22Rv1 (cell line): ENCODE data around the gene MGRN1.

Experiments
- H3K27ac ChIP-seq: fragments of 450-650 bp; 2 replicates; pipeline ENCODE4 v1.5.1; 2017
- CTCF ChIP-seq: fragments of 450-650 bp; IDR thresholded peaks from 2 replicates; pipeline ENCODE4 v1.5.1; 2017; ENCODE audit warnings: mild to moderate bottlenecking
- ZFX ChIP-seq: fragments of 450-650 bp; IDR thresholded peaks from 2 replicates; pipeline ENCODE4 v1.6.1; 2017; ENCODE audit warnings: antibody characterized with exemption, borderline replicate concordance

The MGRN1 gene

GRCh38 chr16:4611337-4612021, 13.1 kb upstream of the MGRN1 start:
- TF ChIP-seq ZFX (no peak), CTCF (no peak)
- H3K27ac ChIP-seq: no peak overlapping the region

GRCh38 chr16:4612474-4612931, 12.1 kb upstream of the MGRN1 start:
- H3K27ac ChIP-seq: peak overlapping the region; percentile 97
- TF ChIP-seq CTCF (no peak), ZFX (no peak)

GRCh38 chr16:4612977-4613635, 11.5 kb upstream of the MGRN1 start:
- H3K27ac ChIP-seq: peak overlapping the region; percentile 97
- TF ChIP-seq CTCF (no peak), ZFX (no peak)

GRCh38 chr16:4613636-4614570, 10.7 kb upstream of the MGRN1 start:
- TF ChIP-seq ZFX (no peak), CTCF (no peak)
- peak overlapping the region; percentile 97 for H3K27ac ChIP-seq

- TF ChIP-seq ZFX: no peak
- no peak for TF ChIP-seq CTCF
- peak within 1 kb of the TSS; percentile 97 for H3K27ac ChIP-seq
Observed at GRCh38 chr16:4614571-4615383, 9.8 kb upstream of the MGRN1 start, which contains the start of gene UBALD1. TSS of gene UBALD1 (minus strand) at chr16:4614888. CDS start at chr16:4614797, 91 bp downstream.

GRCh38 chr16:4615384-4616046, 9.1 kb upstream of the MGRN1 start:
- TF ChIP-seq ZFX (no peak), CTCF (no peak)
- peak overlapping the region; percentile 97 for H3K27ac ChIP-seq
